HuH-7 (cell line): ENCODE data around the gene NAV1.
"Not testable (repeated sequence)": the region's sequence is repeated elsewhere in the genome, so short reads cannot be mapped to it uniquely, and the experiment has no call there.

Experiments
- DNase-seq: peaks from one replicate; pipeline ENCODE4 v3.0.0; 2011; ENCODE audit warnings: low spot score

NAV1 gene

GRCh38 chr1:201566529-201566823, 27.5 kb downstream of the NAV1 start:
- no peak for DNase-seq

- DNase-seq, result no peak
Observed at GRCh38 chr1:201566933-201567801, 28.2 kb downstream of the NAV1 start.

GRCh38 chr1:201568265-201568664, 29.3 kb downstream of the NAV1 start:
- DNase-seq, result no peak

GRCh38 chr1:201568859-201569294, 29.9 kb downstream of the NAV1 start:
- DNase-seq, result no peak

- DNase-seq, result no peak
Observed at GRCh38 chr1:201570181-201570885, 31.4 kb downstream of the NAV1 start.

- DNase-seq, result no peak
Observed at GRCh38 chr1:201570886-201571624, 32.1 kb downstream of the NAV1 start.

- DNase-seq, result no peak
Observed at GRCh38 chr1:201573030-201573429, 34.1 kb downstream of the NAV1 start.

GRCh38 chr1:201573923-201574322, 35.0 kb downstream of the NAV1 start:
- no peak for DNase-seq

GRCh38 chr1:201575912-201576311, 37.0 kb downstream of the NAV1 start:
- DNase-seq, result no peak

GRCh38 chr1:201576914-201577313, 38.0 kb downstream of the NAV1 start:
- no peak for DNase-seq

GRCh38 chr1:201578008-201578888, 39.3 kb downstream of the NAV1 start:
- DNase-seq, result no peak

- DNase-seq, result not testable (repeated sequence)
Observed at GRCh38 chr1:201581371-201581770, 42.4 kb downstream of the NAV1 start.

- DNase-seq, result peak; percentile 12
Observed at GRCh38 chr1:201582705-201583442, 43.9 kb downstream of the NAV1 start.

GRCh38 chr1:201583663-201584062, 44.7 kb downstream of the NAV1 start:
- DNase-seq, result no peak

GRCh38 chr1:201584471-201585092, 45.7 kb downstream of the NAV1 start:
- DNase-seq, result no peak

GRCh38 chr1:201585093-201585483, 46.2 kb downstream of the NAV1 start:
- DNase-seq, result no peak

- no peak for DNase-seq
Observed at GRCh38 chr1:201585901-201586300, 47.0 kb downstream of the NAV1 start.

GRCh38 chr1:201586806-201587205, 47.9 kb downstream of the NAV1 start:
- DNase-seq, result no peak

GRCh38 chr1:201587729-201588128, 48.8 kb downstream of the NAV1 start:
- DNase-seq, result no peak
